Fibroblast of lung (primary cell): ENCODE measurements around the gene BANF2.

Experiments used
- EZH2 ChIP-seq: IDR thresholded peaks from 2 replicates; pipeline ENCODE4 v1.5.1; 2012; ENCODE audit warnings: low read length, control low read depth, mild to moderate bottlenecking; ENCODE audit errors: missing control alignments
- TF ChIP-seq, protein P1 (sequence below), 2 donors: IDR thresholded peaks in 1 of 2; conservative IDR thresholded peaks in 1 of 2; 1 replicate in 1 of 2; 2 replicates in 1 of 2; pipeline ENCODE4 v1.5.1; 2011 to 2012; ENCODE audit warnings: low read length in 2 of 2, control low read depth in 1 of 2, inconsistent platforms in 1 of 2, low read depth in 1 of 2, mild to moderate bottlenecking in 1 of 2

GRCh38 chr20:17662333-17663039 lies 37.3 kb upstream of the BANF2 start:
- TF ChIP-seq, protein P1, sequence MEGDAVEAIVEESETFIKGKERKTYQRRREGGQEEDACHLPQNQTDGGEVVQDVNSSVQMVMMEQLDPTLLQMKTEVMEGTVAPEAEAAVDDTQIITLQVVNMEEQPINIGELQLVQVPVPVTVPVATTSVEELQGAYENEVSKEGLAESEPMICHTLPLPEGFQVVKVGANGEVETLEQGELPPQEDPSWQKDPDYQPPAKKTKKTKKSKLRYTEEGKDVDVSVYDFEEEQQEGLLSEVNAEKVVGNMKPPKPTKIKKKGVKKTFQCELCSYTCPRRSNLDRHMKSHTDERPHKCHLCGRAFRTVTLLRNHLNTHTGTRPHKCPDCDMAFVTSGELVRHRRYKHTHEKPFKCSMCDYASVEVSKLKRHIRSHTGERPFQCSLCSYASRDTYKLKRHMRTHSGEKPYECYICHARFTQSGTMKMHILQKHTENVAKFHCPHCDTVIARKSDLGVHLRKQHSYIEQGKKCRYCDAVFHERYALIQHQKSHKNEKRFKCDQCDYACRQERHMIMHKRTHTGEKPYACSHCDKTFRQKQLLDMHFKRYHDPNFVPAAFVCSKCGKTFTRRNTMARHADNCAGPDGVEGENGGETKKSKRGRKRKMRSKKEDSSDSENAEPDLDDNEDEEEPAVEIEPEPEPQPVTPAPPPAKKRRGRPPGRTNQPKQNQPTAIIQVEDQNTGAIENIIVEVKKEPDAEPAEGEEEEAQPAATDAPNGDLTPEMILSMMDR (conservative IDR thresholded peaks at IDR 0.05 in 1 of 2, IDR thresholded peaks at IDR 0.05 in 1 of 2; ENCODE audit: low read depth in 1 of 2, low read length in 2 of 2), result no peak
- no peak for TF ChIP-seq EZH2
